Right renal pelvis (tissue), 4 donors: ENCODE data around the gene JAML. TPM values are rescaled to one million over a fixed set of nuclear protein-coding genes. Genes with fewer than 3 reads are reported as not detected.

ENCODE experiments used
- DNase-seq, 4 donors: peaks; one replicate each; pipeline ENCODE4 v3.0.0-alpha.2; 2013; ENCODE audit warnings: low read depth in 4 of 4, low spot score in 3 of 4, missing footprints in 1 of 4
- polyA plus RNA-seq, 4 donors: library from polyadenylated mRNA; unstranded; fragments of 120-200 nt; gene quantifications; one replicate each; pipeline ENCODE4 v1.2.1, GENCODE V29; 2013; ENCODE audit not compliant: insufficient read length in 4 of 4

The JAML gene
- polyA plus RNA-seq, 4 donors, result 1.7 to 2.9 (median 2.7) TPM

DNA sequence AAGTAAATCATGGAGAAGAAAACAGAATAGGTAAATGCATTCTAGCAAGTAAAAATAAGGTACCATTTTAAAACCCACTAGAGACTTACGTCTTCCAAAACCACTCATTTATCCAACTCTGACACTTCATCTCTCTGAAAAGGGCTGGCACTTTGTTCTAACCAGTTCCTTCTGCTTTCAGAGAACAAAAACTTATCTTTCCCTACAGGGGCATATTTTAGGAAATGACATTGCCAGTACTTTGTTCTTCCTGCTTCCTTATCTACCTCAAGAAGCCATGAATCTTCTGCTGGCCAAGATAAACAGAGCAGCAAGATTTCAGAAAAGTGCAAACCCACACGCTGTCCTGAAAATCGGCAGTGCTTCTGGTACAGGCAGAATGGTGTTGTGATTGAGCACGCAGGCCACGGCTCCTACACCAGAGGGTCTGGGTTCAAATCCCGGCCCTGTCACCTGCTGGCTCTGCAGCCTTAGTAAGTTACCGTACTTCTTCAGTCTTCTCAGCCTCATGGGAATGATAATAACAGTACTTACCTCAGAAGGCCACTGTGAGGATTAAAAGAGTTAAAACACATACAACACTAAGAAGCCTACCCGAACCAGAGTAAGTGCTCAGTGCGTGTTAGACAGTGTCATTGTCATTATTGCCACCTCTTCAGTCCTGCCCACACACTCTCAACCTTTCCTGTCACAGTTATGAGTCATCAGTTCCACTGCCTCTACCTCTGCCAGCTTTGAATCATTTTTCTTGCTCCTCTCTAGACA, 16.4 kb upstream of the JAML start:
- DNase-seq, result no peak

DNA sequence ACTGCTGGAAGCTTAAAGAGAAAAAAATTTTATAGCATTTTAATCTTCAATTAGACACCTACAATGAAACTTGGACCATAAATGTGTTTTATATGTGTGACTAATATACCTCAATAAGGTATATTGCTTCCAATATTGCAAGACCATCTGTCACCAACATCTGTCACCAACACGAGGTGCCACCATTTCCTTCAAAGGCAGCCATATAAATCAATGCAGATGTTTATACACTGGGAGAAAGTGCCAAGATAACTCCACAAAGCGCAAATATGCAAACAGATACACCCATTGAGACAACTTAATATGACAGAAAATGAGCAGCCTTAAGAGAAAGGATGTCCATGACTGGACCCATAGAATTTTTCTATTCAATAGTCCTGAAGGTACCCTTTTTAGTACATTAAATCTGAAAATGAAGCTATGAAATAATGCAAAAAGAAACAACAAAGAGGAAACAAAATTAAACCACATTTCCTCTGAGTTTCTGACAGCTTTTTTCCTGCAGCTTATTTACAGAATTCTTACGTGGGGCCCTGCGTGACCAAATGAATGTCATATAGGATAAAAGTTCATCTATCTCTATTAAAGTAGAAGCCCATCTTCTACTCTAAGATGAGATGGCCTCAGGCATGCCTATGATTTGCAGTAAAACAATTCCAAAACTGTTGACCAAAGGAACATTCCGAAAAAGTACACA, 14.8 kb upstream of the JAML start:
- no peak for DNase-seq

DNA sequence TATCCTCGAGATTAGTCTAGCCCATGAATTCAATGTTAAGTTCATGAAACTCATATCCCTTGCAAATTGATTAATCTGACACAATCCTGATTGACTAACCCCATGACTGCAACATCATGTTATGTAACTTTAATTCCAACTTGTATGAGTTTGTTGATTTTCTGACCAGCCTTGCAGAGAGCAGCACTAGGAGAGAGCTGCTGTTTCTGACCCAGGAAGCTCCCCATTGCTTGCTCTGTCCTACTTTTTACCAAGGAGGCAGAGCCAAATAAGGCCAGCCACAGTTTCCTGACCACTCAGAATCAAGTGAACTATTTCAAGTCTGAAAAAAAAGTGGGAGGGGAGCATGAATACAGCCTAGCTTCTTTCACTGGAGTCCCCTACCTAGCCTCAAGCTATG, 14.1 kb upstream of the JAML start:
- DNase-seq, result no peak

DNA sequence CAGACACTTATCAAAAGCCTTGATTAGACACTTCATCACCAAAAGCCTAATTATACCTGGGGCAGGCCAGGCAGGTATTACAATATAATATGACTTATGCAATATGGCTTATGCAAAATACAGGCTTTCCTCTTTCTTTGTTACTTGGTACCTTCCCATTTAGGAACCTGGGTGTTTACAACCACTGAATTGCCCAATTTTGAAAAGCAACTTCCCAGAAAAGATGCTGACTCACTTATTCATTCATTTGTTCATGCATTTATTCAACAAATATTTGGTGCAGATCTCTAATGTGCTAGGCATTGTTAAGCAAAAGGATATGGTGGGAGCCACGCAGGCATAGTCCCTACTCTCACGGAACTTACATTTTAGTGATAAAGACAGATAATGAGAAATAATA, 13.6 kb upstream of the JAML start:
- DNase-seq, result no peak

DNA sequence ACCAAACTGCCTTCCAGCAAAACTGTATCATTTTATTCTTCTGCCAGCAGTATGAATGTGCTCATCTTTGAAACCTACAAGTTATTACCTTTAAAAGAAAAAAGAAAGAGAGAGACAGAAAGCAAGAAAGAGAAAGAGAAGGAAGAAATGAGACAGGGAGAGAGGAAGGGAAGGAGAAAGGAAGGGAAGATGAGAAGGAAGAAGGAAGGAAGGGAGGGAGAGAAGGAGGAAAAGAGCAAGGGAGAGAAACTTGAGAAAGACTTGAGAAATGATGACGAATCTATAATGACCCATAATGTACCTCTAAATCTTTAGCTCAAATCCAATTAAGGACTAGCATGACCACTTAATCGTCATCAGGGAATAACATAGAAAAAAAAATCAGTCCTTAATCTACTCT, 11.4 kb upstream of the JAML start:
- no peak for DNase-seq

DNA sequence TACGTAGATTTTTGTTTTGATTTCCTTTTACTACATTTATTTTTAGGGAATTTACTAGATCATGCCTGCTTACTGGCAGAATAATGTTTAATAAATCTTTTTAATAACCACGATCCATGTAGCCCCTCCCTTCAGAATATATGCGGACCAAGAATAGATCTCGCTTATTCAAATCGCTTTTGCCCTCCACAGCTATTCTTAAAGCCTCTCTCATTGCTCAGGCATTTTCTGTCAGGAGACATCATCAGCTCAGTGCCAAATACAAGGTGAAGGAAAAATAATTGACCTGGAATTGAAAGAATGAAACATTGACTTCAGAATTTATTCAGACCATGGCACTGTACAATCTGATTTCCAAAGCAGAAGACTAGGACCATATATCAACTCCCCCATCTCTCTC, 10.0 kb upstream of the JAML start:
- no peak for DNase-seq

DNA sequence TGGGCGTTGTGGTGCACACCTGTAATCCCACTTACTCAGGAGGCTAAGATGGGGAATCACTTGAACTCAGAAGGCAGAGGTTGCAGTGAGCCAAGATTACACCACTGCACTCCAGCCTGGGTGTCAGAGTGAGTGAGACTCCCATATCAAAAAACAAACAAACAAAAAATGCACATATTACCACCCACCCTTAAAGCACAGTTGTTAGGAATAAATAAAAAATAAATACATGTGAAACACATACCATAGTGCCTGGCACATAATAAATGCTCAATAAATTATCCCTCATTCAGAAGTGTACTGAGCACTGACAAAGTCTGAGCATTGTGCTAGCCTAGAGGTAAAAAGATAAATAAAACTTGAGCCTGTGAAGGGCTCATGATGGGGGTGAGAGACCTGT, 9.0 kb upstream of the JAML start:
- no peak for DNase-seq

DNA sequence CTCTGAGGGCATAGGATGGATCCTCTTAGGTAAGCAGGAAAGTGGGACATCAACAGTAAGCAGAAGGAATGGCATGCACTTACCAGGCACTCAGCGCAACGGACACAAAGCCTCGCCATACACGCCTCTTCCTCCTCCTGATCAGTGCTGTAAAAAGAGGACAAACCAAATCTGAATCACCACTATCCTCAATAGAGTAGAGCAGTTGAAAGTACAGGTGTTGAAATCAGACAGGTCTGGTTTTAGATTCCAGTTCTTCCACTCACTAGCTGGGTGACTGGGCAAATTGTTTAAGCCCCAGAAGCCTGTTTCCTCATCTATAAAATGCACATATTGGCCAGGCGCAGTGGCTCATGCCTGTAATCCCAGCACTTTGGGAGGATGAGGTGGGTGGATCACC, 8.6 kb upstream of the JAML start:
- no peak for DNase-seq

DNA sequence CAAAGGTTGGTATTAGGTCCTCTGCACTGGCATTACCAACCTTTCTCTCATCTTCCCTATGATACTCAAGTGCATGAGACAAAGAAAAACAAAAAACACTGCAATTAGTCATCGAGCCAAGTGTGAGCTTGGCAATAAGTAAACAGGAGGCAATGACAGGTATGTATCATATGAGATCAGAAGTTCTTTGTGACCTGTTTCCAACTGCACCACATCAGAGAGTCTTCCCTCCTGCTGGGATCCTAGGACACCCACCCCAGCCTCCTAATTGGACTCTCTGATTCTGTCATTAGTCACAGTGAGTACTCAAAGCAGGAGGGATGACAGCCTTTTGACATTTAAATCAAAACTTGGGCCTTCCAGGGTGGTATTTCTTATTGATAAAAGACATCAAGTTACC, 7.8 kb upstream of the JAML start:
- no peak for DNase-seq

DNA sequence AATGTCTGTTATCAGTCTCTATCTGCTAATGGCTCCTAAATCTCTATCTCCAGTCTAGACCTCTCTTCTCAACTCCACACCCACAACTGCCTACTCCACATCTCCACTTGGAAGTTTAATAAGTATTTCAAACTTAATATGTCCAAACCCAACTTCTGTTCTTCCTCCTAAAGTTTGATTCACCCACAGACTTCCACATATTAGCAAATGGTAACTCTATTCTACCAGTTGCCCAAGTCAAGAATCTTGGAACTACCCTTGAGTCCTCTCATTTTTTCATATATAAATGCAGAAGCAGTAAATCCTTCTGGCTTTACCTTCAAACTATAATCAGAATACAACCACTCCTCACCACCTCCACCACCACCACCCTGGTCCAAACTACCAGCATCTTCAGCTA, 6.7 kb upstream of the JAML start:
- no peak for DNase-seq

DNA sequence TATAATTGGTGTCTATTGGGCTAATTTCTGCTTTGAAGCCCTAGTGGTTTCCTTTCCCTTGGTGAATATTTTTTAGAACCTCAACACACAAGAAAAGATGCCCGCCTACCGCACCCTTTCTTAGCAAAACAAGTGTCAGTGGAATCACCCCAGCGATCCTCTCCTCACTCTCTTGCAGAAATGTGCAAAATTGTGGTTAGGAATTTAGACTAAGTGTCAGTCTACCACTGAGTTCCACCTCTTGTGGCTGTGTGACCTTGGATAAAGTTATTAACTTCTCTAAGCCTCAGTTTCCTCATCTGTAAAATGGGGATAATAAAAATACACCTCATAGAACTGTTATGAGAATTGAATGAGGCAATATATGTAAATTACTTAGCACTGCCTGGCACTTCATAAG, 5.3 kb upstream of the JAML start:
- DNase-seq, result no peak

DNA sequence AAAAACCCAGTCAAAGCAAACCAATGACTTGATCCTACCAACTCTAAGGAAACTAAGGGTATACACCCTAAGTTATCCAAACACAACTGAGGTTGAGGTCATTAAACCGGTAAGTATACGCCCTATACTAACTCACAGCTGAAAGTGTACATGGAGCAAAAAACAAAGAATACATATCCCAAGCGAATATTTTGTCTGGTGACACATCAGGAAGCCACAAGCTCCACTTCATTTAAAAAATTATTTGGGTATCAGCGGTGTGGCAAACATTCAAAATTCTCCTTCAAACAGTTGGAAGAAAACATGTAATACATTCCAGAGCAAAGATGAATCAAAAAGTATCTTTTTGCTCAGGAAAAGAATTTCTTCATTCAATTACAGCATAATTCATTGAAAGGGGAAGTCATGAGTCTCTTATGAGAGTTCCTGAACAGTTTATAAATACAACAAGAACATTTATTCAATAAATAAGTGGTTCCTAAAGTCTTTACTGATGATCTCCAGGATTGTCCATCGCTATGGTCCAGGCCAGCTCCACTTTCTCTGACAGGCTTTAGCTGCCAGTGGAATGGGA, 4.5 kb upstream of the JAML start:
- no peak for DNase-seq

DNA sequence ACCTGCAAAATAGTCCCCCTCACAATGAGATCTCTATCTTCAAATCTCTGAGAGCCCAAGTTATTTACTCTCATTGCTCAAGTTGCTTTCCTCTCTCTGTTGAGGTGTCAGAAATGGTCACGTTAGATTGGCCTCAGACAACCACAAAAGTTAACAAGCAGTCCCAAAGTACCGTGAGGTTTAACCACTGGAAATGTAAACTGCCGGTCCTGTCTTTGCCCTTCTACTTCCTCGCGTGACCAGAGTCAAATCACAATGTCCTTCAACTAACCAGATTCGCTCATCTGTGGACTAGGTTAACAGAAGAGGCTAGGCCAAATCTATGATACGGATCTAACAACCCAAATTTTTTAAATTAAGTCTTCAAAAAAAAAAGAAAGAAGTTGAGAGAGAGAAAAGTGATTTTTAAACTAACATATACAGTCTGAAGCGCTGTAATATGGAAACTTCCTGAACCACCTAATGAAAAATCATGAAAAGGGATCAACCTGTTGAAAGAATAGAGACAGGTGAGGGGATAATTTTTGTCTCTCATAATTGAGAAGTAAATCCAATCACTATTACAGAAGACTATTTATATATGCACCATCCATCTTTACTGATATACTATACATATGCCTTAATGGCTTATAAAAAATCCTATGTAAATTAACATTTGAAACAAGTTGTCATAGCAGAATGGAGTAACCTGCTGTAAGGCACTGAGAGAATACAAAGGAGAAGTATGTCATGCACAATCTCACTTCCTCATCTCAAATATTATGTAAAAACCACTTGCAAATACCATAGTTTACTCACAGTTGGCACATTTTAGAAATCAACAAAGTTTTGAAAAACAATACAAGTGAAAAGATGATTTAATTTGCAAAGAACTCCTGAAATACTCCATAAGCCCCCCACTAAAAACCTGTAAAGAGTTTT, 3.3 kb upstream of the JAML start:
- DNase-seq, result no peak

DNA sequence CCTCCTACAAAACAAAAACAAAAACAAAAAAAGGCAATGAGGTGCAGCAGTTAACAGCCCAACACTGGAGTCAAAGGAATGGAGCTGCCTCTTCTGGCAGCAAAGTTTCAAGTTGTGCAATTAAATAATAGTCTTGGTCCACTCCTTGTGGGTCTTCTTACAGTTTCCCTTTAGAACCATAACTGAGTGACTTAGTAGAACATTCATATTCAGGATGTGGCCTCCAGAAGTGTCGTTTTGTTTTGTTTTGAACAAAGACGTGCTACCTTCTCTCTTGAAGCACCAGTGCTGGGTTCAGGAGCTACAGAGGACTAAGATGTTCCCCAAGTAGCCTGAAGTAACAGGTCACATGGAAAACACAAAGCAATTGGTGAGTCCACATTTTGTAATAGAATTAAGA, 2.0 kb upstream of the JAML start:
- no peak for DNase-seq

DNA sequence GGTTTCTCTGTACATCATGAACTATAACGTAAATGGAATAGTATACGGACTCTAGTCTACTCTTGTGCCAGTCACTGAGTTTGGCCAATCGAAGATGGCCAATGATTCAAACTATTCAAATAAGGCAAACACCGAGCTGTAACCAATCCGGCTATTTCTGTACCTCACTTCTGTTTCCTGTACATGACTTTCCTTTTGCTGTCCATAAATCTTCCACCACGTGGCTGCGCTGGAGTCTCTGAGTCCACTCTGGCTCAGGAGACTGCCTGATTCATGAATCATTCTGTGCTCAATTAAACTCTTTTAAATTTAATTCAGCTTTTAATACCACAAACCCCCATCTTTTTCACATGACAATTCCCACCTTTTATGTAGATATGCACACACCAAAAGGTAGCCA, 1.5 kb upstream of the JAML start:
- DNase-seq, result no peak

DNA sequence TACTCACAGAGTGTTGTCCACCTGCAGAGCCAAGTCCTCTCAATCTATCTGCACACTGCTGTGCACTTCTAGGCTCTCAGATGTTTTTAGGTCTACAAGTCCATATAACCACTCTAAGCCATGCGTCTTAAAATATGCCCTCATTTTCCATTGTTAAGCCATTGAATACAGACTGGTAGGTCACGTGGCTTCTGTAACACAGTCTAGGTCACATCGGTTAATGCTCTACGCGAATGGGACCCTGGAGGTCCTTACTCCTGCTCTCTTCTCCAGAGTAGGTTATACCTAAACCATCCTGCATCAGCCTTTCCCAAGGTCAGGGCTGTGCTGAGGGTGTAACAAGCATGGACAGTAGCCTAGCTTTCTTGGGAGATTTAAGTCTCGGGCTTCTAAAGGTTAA, 819 bp downstream of the JAML start:
- DNase-seq, result no peak

DNA sequence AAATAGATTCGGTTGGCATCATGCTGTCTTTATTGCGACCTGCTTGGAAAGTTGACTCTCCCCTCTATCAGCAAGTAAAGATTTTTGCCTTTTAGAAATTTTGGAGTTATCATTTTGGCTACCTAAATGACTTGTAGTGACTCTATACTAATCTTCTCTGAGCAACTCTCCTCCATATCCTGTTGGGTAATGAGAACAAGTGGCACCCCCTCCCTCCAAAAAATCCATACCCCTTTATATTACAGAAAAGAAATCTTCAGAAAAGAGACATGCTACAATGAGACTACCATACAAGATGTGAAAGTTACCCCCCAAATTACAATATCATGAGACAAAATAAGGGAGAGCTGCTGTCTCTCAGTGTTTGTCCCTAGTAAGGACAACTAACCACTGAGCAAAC, 1.2 kb downstream of the JAML start:
- no peak for DNase-seq

DNA sequence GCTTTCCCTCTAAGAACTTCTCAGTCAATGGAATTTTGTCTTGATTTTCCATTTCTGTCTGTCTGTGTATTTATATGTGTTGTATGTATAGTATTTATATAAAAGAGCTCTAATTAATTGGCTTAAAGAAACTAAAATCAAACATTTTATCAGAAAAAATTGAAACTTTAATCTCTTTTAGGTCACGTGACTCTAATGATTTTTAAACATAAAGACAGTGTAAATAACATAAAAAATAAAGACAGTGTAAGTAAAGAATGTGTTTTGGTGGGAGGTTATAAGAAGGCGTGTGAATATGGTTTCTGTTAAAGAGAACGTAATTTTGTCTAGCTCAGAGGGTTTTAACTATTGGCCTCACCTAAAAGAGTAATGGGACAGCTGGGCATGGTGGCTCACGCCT, 2.4 kb downstream of the JAML start:
- DNase-seq, result no peak

DNA sequence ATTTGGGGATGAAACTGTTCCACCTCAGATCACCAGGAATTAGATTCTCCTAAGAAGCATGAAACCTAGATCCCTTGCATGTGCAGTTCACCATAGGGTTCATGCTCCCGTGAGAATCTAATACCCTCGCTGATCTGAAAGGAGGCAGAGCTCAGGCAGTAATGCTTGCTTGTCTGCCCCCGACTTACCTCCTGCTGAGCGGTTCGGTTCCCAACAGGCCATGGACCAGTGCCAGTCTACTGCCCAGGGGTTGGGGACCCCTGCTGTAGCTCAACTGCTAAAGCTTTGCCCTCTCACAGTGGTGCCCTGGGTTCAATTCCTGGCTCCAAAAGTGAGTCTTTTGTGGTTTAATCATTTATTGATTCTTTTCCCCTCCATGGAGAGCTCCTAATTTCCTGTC, 3.4 kb downstream of the JAML start:
- no peak for DNase-seq

DNA sequence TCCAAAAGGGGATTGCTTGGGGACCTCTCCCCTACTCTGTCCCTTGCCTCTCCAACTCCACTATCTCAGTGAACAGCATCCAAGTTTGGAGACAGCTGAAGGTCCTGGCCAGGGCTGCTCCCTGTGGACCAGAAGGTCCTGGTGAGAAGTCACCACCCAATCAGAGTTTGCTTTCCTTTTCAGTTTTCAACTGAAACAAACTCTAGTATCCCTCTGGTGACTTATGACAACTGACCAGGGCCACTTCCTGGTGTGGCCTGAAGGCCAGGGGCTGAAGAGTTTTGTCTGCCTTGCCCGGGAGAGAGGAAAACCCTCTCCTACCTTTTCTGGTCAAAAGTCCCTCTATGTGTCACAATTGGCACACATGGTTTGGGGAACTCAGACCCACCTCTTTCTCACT, 5.1 kb downstream of the JAML start:
- DNase-seq, result no peak

DNA sequence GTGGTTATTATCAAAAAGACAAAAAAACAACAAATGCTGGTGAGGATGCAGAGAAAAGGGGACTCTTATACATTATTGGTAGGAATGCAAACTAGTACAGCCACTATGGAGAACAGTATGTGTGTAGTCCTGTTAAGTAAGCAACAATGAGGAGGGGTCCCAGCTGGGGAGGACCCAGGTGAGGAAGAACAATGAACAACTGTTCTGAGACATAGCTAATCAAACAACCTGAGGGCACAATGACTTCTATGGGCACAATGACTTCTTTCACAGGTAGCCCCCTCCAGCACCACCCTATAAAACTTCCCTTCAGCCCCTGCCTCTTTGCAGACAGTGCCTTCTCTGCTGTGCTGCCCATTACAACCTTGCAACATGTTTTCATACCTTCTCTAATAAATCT, 5.6 kb downstream of the JAML start:
- DNase-seq, result no peak
